SHP77 treated with DMSO at 0.1 percent for 48 hours (cell line): ENCODE measurements around the gene DTX3.
"Not testable (repeated sequence)": the region's sequence is repeated elsewhere in the genome, so short reads cannot be mapped to it uniquely, and the experiment has no call there.

Source experiments
- DNase-seq: peaks from one replicate; lab custom pipeline; 2025; lab: John Stamatoyannopoulos, UW

The DTX3 gene, protein sequence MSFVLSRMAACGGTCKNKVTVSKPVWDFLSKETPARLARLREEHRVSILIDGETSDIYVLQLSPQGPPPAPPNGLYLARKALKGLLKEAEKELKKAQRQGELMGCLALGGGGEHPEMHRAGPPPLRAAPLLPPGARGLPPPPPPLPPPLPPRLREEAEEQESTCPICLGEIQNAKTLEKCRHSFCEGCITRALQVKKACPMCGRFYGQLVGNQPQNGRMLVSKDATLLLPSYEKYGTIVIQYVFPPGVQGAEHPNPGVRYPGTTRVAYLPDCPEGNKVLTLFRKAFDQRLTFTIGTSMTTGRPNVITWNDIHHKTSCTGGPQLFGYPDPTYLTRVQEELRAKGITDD

DNA sequence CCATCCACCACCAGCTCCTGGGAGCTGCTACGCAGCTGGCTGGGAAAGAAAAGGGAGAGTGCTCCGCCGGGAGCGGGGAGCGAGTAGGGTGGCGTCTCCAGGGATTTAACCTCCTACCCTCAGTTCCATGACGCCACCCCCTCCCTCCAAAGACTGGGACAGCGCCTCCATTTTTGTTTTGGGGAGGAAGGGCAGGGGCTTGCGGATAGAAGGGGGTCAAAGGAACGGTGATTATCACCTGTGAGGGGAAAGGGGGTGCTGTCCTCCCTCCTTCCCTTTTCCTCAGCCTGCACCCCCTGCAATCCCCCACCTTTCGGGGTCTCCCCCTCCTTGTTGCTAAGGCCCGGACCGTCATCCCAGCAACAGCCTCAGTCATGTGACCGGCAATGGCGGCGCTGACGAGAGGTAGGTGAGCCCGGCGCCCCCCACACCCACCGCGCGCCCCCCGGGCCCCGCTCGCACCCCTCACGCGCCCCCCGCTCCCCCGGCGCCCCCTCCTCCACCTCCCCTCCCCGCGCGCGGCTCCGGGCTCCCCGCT, at the start of gene DTX3:
Gene DTX3, plus strand, starts transcription at position 371 of the 538 bp plus-strand sequence. CDS start 1,694 bp downstream, outside the sequence.
- DNase-seq: no peak

DNA sequence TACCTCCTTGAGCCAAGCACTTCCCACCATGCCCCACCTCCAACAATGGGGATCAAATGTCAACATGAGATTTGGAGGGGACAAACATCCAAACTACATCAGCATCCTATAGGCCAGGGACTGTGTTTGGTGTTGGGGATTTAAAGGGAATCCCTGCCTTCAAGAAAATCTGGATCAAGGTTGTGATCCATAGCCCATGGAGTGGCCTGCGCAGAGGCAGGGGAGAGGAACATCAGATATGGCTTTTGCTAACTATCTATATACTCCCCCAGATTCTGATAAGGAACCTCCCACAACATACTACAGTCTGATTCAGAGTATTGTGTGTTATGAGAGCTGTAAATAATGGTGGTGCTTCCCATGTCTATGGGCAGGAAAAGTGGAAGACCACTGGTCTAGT, 49.7 kb upstream of the DTX3 start:
- DNase-seq: no peak

DNA sequence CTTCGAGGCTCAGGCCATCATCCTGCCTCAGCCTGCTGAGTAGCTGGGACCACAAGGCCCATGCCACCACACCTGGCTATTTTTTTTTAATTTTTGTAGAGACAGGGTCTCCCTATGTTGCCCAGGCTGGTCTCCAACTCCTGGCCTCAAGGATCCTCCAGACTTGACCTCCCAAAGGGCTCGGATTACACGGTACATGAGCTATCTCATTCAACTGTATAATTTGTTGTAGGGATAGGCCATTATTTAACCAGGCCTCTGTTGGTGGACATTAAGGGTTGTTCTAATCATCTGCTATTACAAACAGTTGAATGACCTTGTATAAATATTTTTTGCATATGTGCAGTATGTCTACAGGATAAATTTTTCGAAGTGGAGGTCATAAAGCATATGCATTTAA, 45.8 kb upstream of the DTX3 start:
- DNase-seq: no peak

DNA sequence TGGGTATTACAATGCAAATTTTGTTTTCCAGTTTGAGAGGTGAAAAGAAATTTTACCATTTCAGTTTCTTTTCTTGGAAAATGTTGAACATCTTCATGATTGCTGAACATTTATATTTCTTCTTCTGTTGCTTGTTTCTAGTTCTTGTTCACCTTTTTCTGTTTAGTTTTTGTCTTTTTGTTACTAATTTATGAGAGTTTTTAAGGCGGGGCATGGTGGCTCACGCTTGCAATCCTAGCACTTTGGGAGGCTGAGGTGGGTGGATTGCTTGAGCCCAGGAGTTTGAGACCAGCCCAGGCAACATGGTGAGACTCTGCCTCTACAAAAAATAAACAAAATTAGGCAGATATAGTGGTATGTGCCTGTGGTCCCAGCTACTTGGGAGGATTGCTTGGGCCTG, 44.1 kb upstream of the DTX3 start:
- DNase-seq: no peak

DNA sequence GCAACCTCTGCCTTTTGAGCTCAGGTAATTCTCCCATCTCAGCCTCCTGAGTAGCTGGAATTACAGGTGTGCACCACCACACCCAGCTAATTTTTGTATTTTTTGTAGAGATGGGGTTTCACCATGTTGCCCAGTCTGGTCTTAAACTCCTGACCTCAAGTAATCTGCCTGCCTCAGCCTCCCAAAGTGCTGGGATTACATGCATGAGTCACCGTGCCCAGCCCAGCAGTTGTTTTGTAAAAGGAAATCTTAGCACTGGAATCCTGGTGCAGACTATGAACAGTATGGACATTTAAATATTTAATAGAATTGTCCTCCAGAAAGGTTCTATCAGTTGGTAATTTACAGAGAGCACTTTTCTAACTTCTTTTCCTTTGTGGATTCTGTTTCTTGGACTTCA, 43.5 kb upstream of the DTX3 start:
- not testable (repeated sequence) for DNase-seq

DNA sequence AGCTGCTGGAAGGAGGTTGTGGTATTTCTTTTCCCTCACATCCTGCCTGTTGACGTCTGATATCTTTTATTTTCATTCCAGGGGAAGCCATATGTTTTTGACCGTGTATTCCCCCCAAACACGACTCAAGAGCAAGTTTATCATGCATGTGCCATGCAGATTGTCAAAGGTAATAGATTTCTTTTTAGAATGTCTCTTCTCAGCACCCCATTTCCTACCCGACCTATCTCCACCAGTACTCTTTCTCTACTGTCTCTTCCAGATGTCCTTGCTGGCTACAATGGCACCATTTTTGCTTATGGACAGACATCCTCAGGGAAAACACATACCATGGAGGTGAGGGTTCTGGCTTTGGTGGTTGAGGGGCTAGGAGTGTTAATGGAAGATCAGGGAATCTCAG, 41.3 kb upstream of the DTX3 start:
- no peak for DNase-seq

DNA sequence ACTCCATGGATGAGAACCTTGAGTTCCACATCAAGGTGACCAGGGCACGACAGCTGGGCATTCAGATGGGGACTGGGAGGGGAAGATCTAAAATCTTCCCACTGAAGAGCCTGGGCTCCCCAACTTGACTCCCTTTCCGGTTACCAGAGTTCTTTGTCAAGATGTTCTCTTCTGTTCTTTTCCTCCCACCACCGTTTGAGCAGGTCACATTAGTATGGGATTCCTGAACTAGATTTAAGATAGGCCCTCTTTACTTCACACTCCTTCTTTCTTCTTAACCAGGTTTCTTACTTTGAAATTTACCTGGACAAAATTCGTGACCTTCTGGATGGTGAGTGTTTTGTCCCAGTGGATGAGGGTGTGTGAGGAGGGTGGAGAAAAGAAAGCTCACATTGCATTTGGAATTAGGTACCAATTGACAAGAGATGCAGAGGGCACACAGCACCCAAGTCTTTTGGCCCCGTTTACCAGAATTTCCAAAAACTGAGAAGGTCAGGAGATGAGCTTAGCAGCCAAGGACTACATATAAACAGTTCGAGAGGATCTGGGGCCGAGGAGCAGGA, 40.4 kb upstream of the DTX3 start:
- DNase-seq: no peak

DNA sequence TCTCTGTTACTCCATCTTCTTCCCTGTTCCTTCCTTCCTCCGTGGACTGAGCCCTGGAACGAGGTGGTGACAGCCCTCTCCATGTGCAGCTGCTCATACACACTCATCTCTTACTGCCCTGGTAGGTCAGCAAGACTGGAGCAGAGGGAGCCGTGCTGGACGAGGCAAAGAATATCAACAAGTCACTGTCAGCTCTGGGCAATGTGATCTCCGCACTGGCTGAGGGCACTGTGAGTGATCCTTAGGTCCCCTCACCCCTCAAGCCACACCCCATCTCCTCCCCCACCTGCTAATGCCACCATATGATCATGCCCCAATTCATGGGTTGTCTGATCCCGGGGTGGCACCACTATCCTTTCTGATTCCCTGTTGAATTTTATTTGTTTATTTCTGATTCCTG, 35.8 kb upstream of the DTX3 start:
- no peak for DNase-seq

DNA sequence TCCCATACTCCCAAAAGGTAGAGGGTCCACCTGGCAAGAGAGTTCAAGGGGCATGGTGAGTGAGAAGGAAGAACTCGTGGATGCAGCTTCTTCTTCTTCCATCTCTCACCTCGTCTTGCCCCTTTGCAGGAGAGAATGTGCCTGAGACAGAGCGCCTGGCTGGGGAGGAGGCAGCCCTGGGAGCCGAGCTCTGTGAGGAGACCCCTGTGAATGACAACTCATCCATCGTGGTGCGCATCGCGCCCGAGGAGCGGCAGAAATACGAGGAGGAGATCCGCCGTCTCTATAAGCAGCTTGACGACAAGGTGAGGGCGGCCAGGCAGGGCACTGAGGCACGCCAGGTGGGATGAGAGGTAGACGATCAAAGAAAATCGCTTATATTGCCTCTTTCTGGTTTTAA, 34.8 kb upstream of the DTX3 start:
- DNase-seq: no peak

DNA sequence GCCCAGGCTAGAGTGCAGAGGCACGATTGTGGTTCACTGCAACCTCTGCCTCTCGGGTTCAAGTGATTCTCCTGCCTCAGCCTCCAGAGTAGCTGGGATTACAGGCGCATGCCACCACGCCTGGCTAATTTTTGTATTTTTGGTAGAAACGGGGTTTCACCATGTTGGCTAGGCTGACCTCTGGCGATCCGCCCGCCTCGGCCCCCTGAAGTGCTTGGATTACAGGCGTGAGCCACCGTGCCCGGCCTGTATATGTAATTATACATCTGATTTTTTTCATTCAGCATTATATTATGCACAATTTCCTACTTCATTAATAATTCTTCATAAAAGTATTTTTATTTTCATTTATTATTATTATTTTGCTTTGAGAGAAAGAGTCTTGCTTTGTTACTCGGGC, 34.2 kb upstream of the DTX3 start:
- not testable (repeated sequence) for DNase-seq

DNA sequence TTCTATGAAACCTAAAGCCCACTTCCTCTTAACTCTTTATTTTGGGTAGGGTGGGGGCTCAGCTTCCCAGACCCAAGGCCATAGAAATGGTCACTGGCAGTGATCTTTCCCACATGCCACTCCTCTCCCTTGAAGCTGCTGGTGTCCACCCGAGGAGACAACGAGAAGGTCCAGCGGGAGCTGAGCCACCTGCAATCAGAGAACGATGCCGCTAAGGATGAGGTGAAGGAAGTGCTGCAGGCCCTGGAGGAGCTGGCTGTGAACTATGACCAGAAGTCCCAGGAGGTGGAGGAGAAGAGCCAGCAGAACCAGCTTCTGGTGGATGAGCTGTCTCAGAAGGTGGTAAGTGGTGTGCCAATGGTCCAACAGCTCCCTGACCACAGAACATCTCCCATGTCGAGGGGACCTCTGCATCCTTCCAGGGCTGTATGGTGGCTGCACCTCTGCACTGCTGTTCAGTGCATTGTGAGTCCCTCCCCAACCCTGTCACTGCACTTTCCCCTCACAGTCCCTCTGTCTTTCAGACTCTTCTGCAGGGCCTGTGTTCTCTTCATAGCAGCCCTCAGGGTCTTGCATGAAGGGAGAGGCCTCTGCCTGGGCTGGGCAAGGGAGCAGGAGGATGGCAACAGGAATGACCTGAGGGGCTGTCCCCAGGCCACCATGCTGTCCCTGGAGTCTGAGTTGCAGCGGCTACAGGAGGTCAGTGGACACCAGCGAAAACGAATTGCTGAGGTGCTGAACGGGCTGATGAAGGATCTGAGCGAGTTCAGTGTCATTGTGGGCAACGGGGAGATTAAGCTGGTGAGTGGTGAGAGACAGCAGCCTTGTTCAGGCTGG, 32.5 kb upstream of the DTX3 start:
- no peak for DNase-seq

DNA sequence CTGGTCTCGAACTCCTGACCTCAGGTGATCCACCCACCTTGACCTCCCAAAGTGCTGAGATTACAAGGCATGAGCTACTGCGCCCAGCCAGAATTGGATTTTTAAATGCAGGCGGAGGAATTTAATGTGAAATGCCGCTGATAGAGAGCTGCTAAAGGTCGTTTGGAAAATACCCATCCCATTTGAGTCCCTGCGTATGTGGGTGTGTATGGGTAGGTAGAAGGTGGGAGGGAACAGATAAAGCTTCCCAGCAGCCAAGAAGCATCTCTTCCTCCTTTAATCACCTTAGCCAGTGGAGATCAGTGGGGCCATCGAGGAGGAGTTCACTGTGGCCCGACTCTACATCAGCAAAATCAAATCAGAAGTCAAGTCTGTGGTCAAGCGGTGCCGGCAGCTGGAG, 29.8 kb upstream of the DTX3 start:
- no peak for DNase-seq

DNA sequence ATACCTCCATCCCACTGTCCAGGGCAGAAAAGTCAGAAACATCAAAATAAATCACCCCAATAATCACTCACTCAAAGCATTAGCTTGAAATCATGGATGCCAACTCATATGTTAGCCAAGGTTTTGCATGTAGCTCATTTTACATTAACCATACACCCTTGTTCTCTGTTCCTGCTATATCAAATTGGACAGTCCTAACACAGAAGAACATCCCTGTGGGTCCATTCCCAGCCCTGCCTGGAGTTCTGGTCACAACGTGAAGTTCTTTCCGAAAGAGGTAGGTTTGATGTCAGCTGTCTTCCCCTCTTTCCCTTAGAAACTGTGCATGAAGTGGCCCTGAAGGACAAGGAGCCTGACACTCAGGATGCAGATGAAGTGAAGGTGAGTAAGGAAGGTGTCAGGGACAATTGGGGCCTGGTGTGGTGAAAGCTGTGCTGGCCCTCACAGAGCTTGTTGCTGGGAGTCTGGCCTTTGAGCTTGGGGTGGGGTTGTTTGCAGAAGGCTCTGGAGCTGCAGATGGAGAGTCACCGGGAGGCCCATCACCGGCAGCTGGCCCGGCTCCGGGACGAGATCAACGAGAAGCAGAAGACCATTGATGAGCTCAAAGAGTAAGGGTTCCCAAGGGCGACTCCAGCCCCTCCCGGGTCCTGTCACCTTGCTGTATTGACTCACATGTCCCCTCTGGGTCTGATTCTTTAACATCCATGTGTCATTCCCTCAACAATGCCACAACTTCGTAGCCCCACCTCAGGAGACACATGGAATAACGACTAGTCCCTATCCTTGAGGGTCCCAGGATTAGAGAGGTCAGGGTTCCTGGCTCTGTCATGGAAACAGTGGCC, 28.6 kb upstream of the DTX3 start:
- no peak for DNase-seq

DNA sequence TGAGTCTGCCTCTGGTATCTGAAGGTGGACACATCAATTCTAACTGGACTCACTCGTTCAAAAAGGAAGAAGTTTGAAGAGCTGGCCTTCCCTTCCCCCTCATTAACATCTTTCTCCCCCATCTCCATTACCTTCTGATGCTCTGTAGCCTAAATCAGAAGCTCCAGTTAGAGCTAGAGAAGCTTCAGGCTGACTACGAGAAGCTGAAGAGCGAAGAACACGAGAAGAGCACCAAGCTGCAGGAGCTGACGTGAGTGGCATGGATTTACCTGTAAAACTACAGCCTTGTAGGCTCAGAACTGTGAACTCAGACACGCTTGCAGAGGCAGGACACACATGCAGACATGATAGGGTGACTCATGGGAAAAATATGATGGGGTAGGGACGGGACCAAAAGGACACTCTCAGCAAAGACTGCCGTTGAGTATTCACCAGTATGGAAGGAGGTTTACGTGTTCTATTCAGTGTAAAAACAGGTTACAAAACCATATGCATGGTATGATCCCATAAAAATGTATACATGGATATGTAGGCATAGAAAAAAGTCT, 27.9 kb upstream of the DTX3 start:
- DNase-seq: no peak

DNA sequence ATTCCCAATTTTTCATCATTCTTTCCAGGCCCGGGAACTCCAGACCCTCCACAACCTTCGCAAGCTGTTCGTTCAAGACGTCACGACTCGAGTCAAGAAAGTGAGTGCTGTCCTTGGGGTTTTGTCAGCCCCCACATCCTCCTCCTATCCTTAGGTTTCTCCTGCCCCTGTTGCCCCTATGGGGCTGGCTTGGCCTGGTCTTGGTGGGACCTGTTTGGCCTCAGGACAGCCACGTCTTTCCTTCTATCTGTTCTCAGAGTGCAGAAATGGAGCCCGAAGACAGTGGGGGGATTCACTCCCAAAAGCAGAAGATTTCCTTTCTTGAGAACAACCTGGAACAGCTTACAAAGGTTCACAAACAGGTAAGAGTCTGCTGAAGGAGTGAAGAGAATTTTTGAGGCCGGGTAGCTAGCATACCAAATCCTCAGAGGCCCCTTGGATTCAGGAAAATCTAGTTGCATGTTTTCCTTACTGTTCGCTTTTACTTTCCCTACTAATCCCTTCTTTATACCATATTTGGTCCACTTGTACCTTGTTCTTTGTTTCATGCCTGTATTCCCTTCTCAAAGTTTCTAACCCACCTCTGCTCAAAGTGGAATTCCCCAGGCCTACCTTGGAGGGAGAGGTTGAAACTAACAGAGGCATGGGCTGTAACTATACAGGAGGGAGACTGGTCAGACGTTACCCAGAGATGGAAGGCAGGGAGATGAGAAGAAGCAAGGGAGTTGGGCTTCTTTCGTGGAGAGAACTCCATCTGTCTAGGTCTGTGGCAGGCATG, 26.5 kb upstream of the DTX3 start:
- DNase-seq: no peak

DNA sequence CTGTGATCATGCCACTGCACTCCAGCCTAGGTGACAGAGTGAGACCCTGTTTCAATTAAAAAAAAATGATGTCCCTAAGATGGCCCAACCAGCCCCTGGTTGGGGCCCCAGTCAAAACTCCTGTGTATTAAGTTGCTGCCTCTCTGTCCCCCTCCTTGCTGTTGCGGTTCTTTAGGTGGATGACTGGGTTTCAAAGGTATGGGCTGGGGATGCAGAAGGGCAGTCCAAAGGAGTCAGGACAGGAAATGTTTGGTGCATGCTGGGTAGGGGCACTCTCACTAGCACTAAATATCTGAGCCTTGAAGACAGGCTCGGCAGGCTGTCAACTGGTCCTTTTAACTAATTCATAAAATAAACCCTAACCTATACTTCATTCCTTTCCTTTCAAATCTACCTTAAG, 25.6 kb upstream of the DTX3 start:
- no peak for DNase-seq

DNA sequence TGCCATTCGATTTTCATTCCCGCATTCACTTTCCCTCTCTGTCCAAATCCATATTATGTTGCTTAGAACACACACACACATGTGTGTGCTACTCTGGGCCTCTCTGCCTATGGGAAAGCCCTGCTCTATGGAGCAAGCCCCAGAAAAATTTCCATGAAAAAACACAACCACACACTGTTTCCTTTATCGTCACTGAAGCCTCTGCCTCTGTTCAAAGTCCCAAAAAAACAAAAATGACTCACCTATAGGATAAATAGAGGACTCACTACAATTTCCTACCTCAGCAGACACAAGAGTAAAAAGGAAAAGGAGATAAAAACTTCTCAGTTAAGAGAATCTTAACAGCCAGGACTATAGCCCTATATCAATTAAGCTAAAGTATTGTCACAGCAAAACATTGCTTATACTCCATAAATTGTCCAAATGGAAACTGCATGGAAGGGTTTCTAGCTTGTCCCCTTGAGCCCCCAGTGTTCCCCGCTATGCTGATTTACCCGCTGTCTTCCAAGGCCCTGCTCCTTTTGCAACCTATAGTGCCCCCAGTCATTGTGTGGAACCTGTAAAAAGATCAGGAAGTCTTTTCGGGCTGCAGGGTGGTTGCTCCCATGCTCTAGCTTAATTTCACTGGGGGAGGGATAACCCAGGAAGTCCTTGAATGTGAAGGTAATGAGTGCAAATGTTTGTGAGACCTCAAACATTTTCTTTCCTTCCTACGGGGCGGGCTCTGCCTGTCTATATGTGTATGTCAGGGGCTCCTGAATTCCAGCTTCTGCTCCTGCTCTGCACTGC, 24.8 kb upstream of the DTX3 start:
- no peak for DNase-seq

DNA sequence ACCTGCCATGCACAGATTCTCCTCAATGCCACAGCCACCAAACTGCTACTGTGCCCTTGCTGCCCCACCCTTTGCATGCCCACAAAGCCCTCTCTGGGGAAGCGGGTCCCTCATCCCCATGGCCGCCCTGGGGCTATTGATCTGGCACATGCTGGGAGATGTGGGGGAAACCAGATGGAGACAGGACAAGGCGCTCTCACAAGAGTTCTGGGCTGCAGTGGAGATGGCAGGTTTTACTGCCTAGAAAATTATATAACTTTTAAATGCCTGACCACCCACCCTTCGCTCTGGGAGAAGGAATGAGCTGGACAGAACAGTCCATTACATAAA, 24.2 kb upstream of the DTX3 start:
- DNase-seq: no peak

DNA sequence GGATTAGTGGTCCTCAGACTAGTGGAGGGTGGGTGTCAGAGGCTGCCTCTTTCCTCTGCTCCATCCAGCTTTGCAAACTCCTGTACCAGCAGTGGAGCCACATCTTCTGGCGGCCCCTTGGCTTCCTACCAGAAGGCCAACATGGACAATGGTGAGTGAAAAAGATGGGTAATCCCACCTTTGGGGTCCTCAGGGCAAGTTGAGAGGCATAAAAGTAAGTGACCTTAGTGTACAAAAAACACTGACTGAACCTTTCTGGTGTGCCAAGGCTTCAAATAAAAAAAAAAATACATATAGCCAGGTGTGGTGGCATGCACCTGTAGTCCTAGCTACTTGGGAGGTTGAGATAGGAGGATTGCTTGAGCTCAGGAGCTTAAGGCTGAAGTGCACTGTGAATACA, 22.8 kb upstream of the DTX3 start:
- DNase-seq: no peak

DNA sequence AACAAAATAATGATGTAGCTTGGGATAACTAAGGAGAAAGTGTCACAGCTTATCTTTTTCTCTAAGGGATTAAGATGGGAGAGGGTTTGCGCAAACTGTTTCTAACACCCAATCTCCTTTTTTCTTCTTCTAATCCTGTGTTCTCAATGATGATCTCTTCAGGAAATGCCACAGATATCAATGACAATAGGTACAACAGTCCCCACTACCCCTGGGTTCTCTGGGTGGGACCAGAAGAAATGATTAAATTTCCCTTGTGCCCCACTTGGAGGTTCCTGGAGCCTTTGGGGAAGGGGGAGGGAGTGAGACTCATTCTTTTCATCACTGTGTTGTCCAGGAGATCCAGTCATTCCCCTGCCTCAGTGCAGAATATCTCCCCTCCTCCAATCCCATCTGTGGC, 22.2 kb upstream of the DTX3 start:
- no peak for DNase-seq
